GM13977 (cell line): ENCODE results near the gene MIB2.

Source experiments
- DNase-seq: peaks from one replicate; pipeline ENCODE4 v3.0.0; 2012; ENCODE audit warnings: low spot score
- in situ Hi-C: fragments of 300-500 bp; cut with MboI; formaldehyde crosslinking; loops from one replicate; pipeline ENCODE4 v1.12.0; 2022; ENCODE audit warnings: low sequenced_read_pairs, low pct_unique_long_range_greater_than_20kb, mixed read lengths, inconsistent platforms; ENCODE audit not compliant: unreplicated experiment
- TF ChIP-seq, protein P1 (sequence below): IDR thresholded peaks from 2 replicates; pipeline ENCODE4 v1.5.1; 2012; ENCODE audit warnings: mild to moderate bottlenecking, control low read depth; ENCODE audit not compliant: insufficient read depth; ENCODE audit errors: extremely low read depth, missing control alignments

The MIB2 gene

GRCh38 chr1:1577367-1578011, 37.8 kb upstream of the MIB2 start:
- no peak for DNase-seq
- TF ChIP-seq, protein P1, sequence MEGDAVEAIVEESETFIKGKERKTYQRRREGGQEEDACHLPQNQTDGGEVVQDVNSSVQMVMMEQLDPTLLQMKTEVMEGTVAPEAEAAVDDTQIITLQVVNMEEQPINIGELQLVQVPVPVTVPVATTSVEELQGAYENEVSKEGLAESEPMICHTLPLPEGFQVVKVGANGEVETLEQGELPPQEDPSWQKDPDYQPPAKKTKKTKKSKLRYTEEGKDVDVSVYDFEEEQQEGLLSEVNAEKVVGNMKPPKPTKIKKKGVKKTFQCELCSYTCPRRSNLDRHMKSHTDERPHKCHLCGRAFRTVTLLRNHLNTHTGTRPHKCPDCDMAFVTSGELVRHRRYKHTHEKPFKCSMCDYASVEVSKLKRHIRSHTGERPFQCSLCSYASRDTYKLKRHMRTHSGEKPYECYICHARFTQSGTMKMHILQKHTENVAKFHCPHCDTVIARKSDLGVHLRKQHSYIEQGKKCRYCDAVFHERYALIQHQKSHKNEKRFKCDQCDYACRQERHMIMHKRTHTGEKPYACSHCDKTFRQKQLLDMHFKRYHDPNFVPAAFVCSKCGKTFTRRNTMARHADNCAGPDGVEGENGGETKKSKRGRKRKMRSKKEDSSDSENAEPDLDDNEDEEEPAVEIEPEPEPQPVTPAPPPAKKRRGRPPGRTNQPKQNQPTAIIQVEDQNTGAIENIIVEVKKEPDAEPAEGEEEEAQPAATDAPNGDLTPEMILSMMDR, result no peak
- in situ Hi-C loops, result no loop called here

GRCh38 chr1:1578371-1578940, 36.8 kb upstream of the MIB2 start:
- in situ Hi-C loops, result no loop called here
- TF ChIP-seq, protein P1, result no peak
- DNase-seq, result no peak

- in situ Hi-C loops, result no loop called here
- DNase-seq, result no peak
- TF ChIP-seq, protein P1, result no peak
Observed at GRCh38 chr1:1582585-1583346, 32.5 kb upstream of the MIB2 start.

GRCh38 chr1:1583347-1584010, 31.8 kb upstream of the MIB2 start:
- in situ Hi-C loops, result no loop called here
- TF ChIP-seq, protein P1, result no peak

GRCh38 chr1:1591452-1591851, 23.8 kb upstream of the MIB2 start:
- DNase-seq, result no peak
- TF ChIP-seq, protein P1, result no peak
- in situ Hi-C loops, result no loop called here

More at GRCh38 chr1:1583347-1584010, 31.8 kb upstream of the MIB2 start:
- no peak for DNase-seq

DNA sequence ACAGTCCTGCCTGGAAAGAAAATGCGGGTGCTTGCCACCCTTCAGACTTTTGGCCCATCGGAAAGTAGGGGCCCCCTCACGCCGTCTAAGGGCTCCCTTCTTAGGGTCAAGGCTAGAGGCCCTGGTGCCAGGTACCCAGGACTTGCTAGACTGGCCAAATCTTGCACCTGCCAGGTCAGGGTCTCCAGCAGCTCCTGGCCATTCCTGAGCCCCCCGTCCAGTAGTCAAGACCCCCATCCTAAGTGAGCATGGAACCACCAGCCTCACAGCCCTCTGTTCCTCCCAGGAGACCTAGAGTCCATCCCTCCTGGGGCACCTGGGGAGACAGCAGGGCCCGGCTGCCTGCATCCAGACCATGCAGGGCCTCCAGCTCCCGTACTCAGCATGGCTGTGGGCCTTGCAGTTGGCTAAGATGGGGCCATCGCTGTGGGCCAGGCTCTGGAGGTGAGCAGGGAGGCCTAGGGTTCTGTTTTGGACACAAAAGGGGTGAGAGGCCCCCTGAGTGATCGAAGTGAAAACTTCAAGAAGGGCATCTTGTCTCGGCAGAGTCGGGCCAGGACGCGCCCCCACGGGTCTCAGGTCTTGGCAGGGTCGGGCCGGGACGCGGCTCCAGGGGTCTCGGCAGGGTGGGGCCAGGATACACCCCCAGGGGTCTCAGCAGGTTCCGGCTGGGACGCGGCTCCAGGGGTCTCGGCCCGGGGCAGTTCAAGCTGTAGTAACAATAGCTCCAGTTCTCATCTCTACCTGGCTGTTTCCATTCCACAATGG, 21.3 kb upstream of the MIB2 start:
- no peak for DNase-seq
- TF ChIP-seq, protein P1, result no peak
- in situ Hi-C loops, result no loop called here
